ENCODE data around the gene CD68.

DNA sequence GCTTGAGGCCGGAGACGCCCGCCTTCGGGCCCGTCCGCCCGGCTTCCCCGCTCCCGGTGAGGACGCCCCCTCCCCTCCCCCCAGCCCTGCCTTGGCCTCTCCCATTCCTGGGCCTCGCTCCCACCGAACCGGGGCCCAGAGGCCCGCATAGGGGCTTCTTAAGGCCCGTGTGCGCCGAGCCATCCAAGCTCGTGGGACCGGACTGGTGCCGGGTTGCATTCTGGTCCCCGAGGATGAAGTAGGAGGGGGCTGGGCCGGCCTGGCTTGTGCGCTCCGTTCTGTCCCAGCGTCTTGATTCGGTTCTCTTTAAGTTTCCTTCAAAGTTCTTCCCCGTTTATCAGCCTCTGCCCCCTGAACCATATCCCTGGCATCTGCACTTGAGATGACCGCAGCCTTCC, 17.2 kb upstream of the CD68 start:
- TF ChIP-seq, protein P1, sequence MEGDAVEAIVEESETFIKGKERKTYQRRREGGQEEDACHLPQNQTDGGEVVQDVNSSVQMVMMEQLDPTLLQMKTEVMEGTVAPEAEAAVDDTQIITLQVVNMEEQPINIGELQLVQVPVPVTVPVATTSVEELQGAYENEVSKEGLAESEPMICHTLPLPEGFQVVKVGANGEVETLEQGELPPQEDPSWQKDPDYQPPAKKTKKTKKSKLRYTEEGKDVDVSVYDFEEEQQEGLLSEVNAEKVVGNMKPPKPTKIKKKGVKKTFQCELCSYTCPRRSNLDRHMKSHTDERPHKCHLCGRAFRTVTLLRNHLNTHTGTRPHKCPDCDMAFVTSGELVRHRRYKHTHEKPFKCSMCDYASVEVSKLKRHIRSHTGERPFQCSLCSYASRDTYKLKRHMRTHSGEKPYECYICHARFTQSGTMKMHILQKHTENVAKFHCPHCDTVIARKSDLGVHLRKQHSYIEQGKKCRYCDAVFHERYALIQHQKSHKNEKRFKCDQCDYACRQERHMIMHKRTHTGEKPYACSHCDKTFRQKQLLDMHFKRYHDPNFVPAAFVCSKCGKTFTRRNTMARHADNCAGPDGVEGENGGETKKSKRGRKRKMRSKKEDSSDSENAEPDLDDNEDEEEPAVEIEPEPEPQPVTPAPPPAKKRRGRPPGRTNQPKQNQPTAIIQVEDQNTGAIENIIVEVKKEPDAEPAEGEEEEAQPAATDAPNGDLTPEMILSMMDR (IDR thresholded peaks at IDR 0.05) = no peak
- TF ChIP-seq POLR2A (IDR thresholded peaks at IDR 0.05) (no peak), POLR2AphosphoS5 (IDR thresholded peaks at IDR 0.05; ENCODE audit: insufficient read depth in 1 of 2, low read depth in 1 of 2) (no peak)
